Measurements from ENCODE around the gene TRPM3.

The TRPM3 gene

DNA sequence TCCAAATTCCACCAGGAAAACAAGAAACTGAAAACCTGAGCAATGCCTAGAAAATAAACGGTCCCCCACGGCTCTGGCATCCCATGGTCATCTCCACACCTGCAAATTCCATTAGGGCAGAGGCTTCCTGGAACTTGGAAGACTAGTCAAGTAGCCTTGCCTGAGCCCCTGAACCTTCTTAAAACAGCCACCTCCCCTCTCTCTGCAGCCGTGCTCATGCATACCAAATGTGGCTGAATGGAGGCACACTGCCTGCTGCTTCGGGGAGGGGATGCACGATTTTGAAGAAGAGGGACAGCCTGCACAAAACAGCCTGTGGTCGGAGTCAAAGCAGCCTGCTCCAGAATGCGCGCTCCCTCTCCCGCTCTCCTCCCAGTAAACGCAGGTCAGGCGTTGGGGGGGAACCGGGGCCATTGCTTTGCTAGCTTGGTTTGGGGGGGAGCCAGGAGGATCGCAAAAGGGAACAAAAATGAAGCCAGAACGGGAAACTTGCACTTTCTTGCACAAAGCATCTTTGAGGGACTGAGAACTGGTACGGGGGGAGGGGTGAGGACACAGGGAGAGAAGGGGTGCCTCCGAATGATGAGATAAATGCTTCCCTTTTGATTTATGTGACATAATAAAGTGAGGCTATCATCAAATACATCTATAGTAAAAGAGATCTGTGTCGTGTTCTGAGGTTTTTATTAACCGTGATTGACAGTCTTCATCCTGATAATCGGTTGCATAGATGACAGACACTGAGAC is at the start of gene TRPM3:
Gene TRPM3, minus strand, starts transcription at position 347 of the 747 bp plus-strand sequence. Its CDS starts 267 bp downstream, at position 80.
- Histone ChIP-seq H3K4me1 (no peaks in the 10 kb centered on the region), H3K4me2 (no peak within 1 kb of the TSS), H3K27me3 (no peaks in the 10 kb centered on the region), H3K9me3 (no peaks in the 10 kb centered on the region), H3K27ac (no peak within 1 kb of the TSS), H3K9ac (no peak within 1 kb of the TSS), H3K4me3 (no peak within 1 kb of the TSS), H3K36me3 (no peaks in the 10 kb centered on the region), H4K20me1 (no peaks in the 10 kb centered on the region)
- TF ChIP-seq Cebpa-rat (IDR thresholded peaks at IDR 0.05), result no peak

DNA sequence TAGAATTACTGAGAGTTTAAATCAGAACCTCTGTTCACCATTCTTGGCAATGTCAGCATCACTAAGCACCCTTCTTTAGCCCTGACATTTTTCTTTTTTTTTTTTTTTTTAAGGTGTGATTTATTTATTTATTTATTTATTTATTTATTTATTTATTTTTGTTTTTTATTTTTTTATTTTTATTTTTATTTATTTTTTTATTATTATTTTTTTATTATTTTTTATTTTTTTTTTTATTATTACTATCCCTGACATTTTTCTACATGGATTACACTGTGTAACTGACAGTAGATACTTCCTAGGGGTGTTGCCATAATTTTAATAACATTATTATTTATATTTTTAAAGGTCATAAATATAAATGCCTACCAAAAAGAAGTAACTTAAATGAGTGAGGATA is 47.0 kb upstream of the TRPM3 start:
- H3K4me3 ChIP-seq, result no peak overlapping the region
- TF ChIP-seq Cebpa-rat (IDR thresholded peaks at IDR 0.05), result no peak
- H3K27me3 ChIP-seq, result no peaks in the 10 kb centered on the region
- no peaks in the 10 kb centered on the region for H3K9me3 ChIP-seq
- H4K20me1 ChIP-seq, result no peaks in the 10 kb centered on the region
- H3K36me3 ChIP-seq, result no peaks in the 10 kb centered on the region
- no peak overlapping the region for H3K4me2 ChIP-seq
- no peaks in the 10 kb centered on the region for H3K4me1 ChIP-seq
- H3K27ac ChIP-seq, result no peak overlapping the region
- no peak overlapping the region for H3K9ac ChIP-seq

DNA sequence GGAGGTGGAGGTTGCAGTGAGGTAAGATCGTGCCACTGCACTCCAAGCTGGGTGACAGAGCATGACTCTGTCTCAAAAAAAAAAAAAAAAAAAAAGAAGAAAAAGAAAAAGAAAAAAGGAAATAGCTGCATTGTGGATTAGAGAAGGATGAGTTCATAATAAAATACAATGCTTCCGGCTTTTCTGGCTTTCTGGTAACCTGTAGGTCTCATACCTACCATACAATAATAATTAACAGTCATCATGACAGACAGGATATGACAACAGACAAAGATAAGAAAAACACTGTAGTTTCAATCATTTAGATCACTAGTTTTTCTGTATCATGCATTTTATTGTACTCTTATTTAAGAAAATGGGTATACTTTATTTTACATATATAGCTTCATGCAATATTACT is 40.7 kb upstream of the TRPM3 start:
- Histone ChIP-seq H3K4me2 (no peak overlapping the region), H3K9me3 (no peaks in the 10 kb centered on the region), H3K4me3 (no peak overlapping the region), H3K27ac (no peak overlapping the region), H4K20me1 (no peaks in the 10 kb centered on the region), H3K27me3 (no peaks in the 10 kb centered on the region), H3K36me3 (no peaks in the 10 kb centered on the region), H3K4me1 (no peaks in the 10 kb centered on the region), H3K9ac (no peak overlapping the region)
- no peak for TF ChIP-seq Cebpa-rat (IDR thresholded peaks at IDR 0.05)

DNA sequence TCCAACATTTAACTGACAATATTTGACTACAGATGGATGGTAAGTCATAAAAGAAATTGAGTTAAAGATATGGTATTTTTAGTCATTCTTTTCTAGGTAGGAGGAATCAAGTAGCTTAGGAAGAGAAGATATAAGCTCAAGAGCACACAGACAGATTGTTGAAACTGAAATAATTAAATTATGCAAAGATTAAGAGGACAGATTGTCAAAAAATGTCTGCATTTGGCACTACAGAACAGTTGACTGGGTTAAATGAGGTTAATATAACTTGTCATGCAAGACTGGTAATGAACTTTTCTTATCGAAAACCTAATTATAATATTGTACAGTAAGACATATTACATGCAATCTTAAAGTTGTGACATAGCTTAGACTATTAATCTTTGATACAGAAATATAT is 36.3 kb upstream of the TRPM3 start:
- no peak overlapping the region for H3K4me2 ChIP-seq
- no peak overlapping the region for H3K4me3 ChIP-seq
- no peaks in the 10 kb centered on the region for H3K27me3 ChIP-seq
- no peaks in the 10 kb centered on the region for H3K4me1 ChIP-seq
- no peak overlapping the region for H3K27ac ChIP-seq
- H3K9ac ChIP-seq, result no peak overlapping the region
- H4K20me1 ChIP-seq, result no peaks in the 10 kb centered on the region
- H3K9me3 ChIP-seq, result no peaks in the 10 kb centered on the region
- no peaks in the 10 kb centered on the region for H3K36me3 ChIP-seq
- TF ChIP-seq Cebpa-rat (IDR thresholded peaks at IDR 0.05), result no peak

GRCh38 chr9:71147368-71147767 is 25.9 kb upstream of the TRPM3 start:
- Histone ChIP-seq H3K9me3 (peaks cover 10% of the 10 kb centered on the region; the same call in 1 of the 2 replicates), H3K27ac (no peak overlapping the region), H4K20me1 (no peaks in the 10 kb centered on the region), H3K27me3 (no peaks in the 10 kb centered on the region), H3K9ac (no peak overlapping the region), H3K4me2 (no peak overlapping the region), H3K36me3 (no peaks in the 10 kb centered on the region), H3K4me3 (no peak overlapping the region), H3K4me1 (no peaks in the 10 kb centered on the region)
- no peak for TF ChIP-seq Cebpa-rat (IDR thresholded peaks at IDR 0.05)

DNA sequence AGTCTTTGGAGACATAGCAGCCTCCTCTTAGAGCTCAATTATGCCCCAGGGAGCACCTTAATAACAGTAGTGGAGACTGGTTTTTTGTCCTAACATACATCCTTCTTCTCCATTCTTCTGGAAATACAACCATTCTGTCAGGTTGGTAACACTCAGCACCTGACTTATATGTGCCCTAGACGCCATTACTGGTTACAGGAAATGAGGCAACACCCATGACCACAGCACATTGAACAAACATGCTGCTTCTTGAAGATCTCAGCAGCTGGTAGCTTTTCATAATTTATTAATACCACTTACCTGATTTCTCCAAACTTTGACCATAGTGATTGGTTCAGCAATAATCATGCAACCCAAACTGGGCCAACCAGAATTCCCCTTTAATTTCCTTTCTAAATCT is 25.1 kb upstream of the TRPM3 start:
- Histone ChIP-seq H3K27ac (no peak overlapping the region), H3K4me2 (no peak overlapping the region), H4K20me1 (no peaks in the 10 kb centered on the region), H3K4me3 (no peak overlapping the region), H3K4me1 (no peaks in the 10 kb centered on the region), H3K9ac (no peak overlapping the region), H3K36me3 (no peaks in the 10 kb centered on the region), H3K27me3 (no peaks in the 10 kb centered on the region), H3K9me3 (peaks cover 10% of the 10 kb centered on the region; the same call in 1 of the 2 replicates)
- TF ChIP-seq Cebpa-rat (IDR thresholded peaks at IDR 0.05), result no peak

DNA sequence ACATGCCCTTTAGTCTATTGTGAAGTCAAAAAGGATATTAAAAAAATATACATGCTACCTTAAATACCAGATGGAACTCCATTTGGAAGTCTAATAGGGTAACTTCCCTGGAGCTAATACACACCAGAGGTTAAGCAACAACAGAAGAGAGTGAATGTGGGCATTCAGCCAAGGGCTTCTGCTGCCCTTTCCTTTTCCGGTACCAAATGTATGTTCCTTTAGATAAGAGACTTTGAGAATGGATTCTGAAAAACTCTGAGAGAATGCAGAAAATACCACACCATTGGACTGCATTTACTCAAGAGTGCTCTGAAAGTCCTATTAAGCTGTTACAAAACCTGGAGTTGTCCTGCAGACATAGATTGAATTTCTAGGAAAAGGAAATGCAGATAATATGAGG is 23.8 kb upstream of the TRPM3 start:
- no peak overlapping the region for H3K27ac ChIP-seq
- peaks cover 10% of the 10 kb centered on the region; the same call in 1 of the 2 replicates for H3K9me3 ChIP-seq
- H3K4me1 ChIP-seq, result no peaks in the 10 kb centered on the region
- H4K20me1 ChIP-seq, result no peaks in the 10 kb centered on the region
- no peak for TF ChIP-seq Cebpa-rat (IDR thresholded peaks at IDR 0.05)
- no peaks in the 10 kb centered on the region for H3K36me3 ChIP-seq
- no peaks in the 10 kb centered on the region for H3K27me3 ChIP-seq
- H3K9ac ChIP-seq, result no peak overlapping the region
- no peak overlapping the region for H3K4me3 ChIP-seq
- no peak overlapping the region for H3K4me2 ChIP-seq

DNA sequence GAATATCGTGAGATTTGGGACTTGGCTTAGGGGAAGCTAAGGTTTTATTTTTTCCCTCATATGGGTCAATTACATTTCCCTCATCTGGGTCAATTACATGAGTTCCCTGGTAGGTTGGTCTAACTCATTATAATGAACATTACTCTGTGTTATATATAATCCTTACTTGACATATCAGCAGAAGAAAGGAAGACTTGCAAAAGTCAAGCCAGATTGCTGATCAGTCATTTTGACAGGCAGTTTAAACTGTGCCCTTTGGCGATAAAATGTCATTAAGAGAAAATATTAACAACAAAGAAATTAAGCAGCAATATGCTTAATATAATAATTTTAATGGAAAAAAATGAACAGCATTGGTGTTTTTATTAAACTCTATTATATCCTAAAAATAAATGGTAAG is 23.1 kb upstream of the TRPM3 start:
- no peak for TF ChIP-seq Cebpa-rat (IDR thresholded peaks at IDR 0.05)
- Histone ChIP-seq H4K20me1 (no peaks in the 10 kb centered on the region), H3K27me3 (no peaks in the 10 kb centered on the region), H3K9ac (no peak overlapping the region), H3K27ac (no peak overlapping the region), H3K4me2 (no peak overlapping the region), H3K4me3 (no peak overlapping the region), H3K4me1 (no peaks in the 10 kb centered on the region), H3K9me3 (peaks cover 10% of the 10 kb centered on the region; the same call in 1 of the 2 replicates), H3K36me3 (no peaks in the 10 kb centered on the region)

DNA sequence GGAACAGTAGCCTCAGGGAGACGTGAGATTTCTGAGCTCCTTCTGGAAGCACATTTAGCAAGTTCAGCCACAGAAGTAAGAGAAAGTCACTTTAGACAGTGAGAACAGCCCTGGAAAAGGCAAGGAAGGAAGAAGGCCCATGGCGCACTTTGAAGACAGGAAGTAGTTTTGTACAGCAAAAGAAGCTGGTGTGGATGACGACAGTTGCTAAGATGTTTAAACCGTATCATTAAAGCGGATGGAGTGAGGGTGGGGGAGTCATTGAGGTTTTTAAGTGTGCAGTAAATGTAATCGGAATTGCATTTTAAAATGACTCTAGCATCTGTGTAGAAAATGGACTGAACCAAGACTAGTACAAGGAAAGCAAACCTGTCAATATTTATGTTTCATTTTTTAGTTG is 15.3 kb upstream of the TRPM3 start:
- Histone ChIP-seq H3K27me3 (no peaks in the 10 kb centered on the region), H3K4me1 (no peaks in the 10 kb centered on the region), H3K36me3 (no peaks in the 10 kb centered on the region), H3K9me3 (no peaks in the 10 kb centered on the region), H3K27ac (no peak overlapping the region), H4K20me1 (no peaks in the 10 kb centered on the region), H3K9ac (no peak overlapping the region), H3K4me3 (no peak overlapping the region), H3K4me2 (no peak overlapping the region)
- TF ChIP-seq Cebpa-rat (IDR thresholded peaks at IDR 0.05), result no peak

DNA sequence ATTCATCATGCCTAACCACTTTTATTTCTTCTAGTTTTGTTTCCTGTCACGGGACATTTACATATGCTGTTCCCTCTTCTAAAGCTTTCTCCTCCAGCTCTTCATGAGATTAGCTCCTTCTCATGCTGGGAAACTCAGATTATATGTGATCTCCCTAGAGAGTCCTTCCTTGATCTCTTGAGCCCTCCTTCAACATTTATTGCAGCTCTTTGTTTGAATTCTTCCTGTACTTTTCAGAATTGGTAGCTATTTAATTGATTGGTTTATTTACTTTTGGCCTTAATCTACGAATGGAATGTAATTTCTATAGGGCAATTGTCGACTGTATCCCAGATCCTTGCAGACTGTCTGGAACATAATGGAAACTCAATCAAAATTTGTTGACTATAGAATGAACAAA is 9.7 kb upstream of the TRPM3 start:
- H3K27ac ChIP-seq, result no peak overlapping the region
- no peak overlapping the region for H3K4me3 ChIP-seq
- H3K9me3 ChIP-seq, result no peaks in the 10 kb centered on the region
- H3K36me3 ChIP-seq, result no peaks in the 10 kb centered on the region
- no peaks in the 10 kb centered on the region for H3K4me1 ChIP-seq
- H3K9ac ChIP-seq, result no peak overlapping the region
- no peaks in the 10 kb centered on the region for H4K20me1 ChIP-seq
- no peaks in the 10 kb centered on the region for H3K27me3 ChIP-seq
- no peak for TF ChIP-seq Cebpa-rat (IDR thresholded peaks at IDR 0.05)
- no peak overlapping the region for H3K4me2 ChIP-seq

DNA sequence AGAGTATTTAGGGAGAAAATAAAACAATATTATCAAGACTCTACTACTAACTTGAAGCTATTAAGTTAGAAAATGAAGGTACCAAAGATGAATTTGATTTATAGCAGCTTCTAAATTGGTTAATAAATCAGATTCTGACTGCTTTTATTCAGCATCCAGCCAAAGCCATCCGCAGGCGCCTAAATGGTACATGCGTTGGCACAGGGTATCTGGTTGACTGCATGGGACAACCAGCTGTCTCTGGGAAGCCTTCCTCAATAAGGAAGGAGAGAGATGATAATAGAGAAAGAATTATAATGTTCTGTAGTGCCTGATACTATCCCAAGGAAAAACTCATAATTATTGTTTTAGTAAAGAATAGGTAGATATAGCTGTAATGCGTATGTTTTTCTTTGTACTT is 9.1 kb upstream of the TRPM3 start:
- Histone ChIP-seq H3K4me1 (no peaks in the 10 kb centered on the region), H3K9me3 (no peaks in the 10 kb centered on the region), H3K9ac (no peak overlapping the region), H3K4me2 (no peak overlapping the region), H3K27ac (no peak overlapping the region), H4K20me1 (no peaks in the 10 kb centered on the region), H3K4me3 (no peak overlapping the region), H3K27me3 (no peaks in the 10 kb centered on the region), H3K36me3 (no peaks in the 10 kb centered on the region)
- no peak for TF ChIP-seq Cebpa-rat (IDR thresholded peaks at IDR 0.05)
